ENCODE results near the gene DHX15.

DNA sequence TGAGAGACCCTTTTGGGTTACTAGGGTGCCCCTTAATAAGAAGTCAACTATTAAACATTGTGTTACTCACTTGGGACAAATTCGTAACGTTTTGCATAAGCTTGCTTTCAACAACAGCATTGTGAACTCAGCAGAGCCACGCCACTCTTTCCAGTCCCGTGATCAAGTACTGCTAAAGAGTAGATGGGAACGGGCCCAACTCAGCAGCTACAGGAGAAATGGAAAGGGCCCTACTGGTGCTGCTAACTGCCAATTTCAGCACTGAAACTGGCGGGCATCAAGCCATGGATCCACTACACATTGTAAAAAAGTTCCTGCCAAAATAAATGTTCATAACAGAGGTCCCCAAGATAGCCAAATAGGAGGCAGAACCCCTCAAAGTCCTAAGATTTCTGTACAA lies 19.0 kb upstream of the DHX15 start:
- TF ChIP-seq, protein P1, sequence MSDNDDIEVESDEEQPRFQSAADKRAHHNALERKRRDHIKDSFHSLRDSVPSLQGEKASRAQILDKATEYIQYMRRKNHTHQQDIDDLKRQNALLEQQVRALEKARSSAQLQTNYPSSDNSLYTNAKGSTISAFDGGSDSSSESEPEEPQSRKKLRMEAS (IDR thresholded peaks at IDR 0.05) = no peak
- TF ChIP-seq, protein P2, sequence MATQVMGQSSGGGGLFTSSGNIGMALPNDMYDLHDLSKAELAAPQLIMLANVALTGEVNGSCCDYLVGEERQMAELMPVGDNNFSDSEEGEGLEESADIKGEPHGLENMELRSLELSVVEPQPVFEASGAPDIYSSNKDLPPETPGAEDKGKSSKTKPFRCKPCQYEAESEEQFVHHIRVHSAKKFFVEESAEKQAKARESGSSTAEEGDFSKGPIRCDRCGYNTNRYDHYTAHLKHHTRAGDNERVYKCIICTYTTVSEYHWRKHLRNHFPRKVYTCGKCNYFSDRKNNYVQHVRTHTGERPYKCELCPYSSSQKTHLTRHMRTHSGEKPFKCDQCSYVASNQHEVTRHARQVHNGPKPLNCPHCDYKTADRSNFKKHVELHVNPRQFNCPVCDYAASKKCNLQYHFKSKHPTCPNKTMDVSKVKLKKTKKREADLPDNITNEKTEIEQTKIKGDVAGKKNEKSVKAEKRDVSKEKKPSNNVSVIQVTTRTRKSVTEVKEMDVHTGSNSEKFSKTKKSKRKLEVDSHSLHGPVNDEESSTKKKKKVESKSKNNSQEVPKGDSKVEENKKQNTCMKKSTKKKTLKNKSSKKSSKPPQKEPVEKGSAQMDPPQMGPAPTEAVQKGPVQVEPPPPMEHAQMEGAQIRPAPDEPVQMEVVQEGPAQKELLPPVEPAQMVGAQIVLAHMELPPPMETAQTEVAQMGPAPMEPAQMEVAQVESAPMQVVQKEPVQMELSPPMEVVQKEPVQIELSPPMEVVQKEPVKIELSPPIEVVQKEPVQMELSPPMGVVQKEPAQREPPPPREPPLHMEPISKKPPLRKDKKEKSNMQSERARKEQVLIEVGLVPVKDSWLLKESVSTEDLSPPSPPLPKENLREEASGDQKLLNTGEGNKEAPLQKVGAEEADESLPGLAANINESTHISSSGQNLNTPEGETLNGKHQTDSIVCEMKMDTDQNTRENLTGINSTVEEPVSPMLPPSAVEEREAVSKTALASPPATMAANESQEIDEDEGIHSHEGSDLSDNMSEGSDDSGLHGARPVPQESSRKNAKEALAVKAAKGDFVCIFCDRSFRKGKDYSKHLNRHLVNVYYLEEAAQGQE (IDR thresholded peaks at IDR 0.05; ENCODE audit: low read depth) = no peak
- TF ChIP-seq RAD21 (IDR thresholded peaks at IDR 0.05; ENCODE audit: low read depth) (no peak), TAF1 (IDR thresholded peaks at IDR 0.05; ENCODE audit: low read depth) (no peak)
